IMR-90 (cell line): ENCODE data around the gene LAMA4. TPM values are rescaled to one million over a fixed set of nuclear protein-coding genes. Genes with fewer than 3 reads are reported as not detected.

ENCODE experiments used
- ATAC-seq: fragments of 200-7000 bp; cut with Tn5 transposase; 2 replicates; pipeline ENCODE4 v1.9.1; 2020; ENCODE audit warnings: low read depth, mild to moderate bottlenecking, moderate library complexity
- BruUV-seq: library from RNA; stranded (reverse); fragments of 400-500 nt; replicated peaks from 2 replicates; lab custom pipeline; 2021; lab: Mats Ljungman, UMichigan
- CTCF ChIA-PET: fragments of 300-600 bp; formaldehyde crosslinking; extraction: SDS; loops from one replicate; lab custom pipeline; 2021; ENCODE audit warnings: antibody characterized with exemption; lab: Yijun Ruan, JAX
- POLR2A ChIA-PET: fragments of 300-600 bp; sonication (Branson Sonifier 250); formaldehyde crosslinking; loops from one replicate; lab custom pipeline; 2022; ENCODE audit warnings: antibody characterized with exemption; ENCODE audit not compliant: unreplicated experiment; lab: Charles Lee
- DNase-seq: peaks from one replicate; pipeline ENCODE4 v3.0.0; 2013
- H2AFZ ChIP-seq: replicated peaks from 2 replicates; pipeline ENCODE3; 2013; ENCODE audit warnings: low read length, mild to moderate bottlenecking; ENCODE audit not compliant: poor library complexity
- H2AK5ac ChIP-seq: 2 replicates; pipeline ENCODE4 v1.6.1; 2013; ENCODE audit warnings: low read depth, low read length, inconsistent platforms
- H2AK9ac ChIP-seq: replicated peaks from 2 replicates; pipeline ENCODE3; 2013; ENCODE audit warnings: mild to moderate bottlenecking, low read depth, low read length, moderate library complexity; ENCODE audit not compliant: poor library complexity
- H2BK120ac ChIP-seq: 2 replicates; pipeline ENCODE4 v1.6.1; 2013; ENCODE audit warnings: low read depth, low read length, inconsistent platforms
- H2BK15ac ChIP-seq: 3 replicates; pipeline ENCODE4 v1.6.1; 2013; ENCODE audit warnings: low read depth, low read length, inconsistent platforms
- H2BK20ac ChIP-seq: 2 replicates; pipeline ENCODE4 v1.6.1; 2013; ENCODE audit warnings: low read depth, mild to moderate bottlenecking, inconsistent platforms, low read length, moderate library complexity
- H2BK5ac ChIP-seq: 2 replicates; pipeline ENCODE4 v1.6.1; 2013; ENCODE audit warnings: mild to moderate bottlenecking, low read depth, low read length, inconsistent platforms; ENCODE audit not compliant: poor library complexity, severe bottlenecking
- H3K14ac ChIP-seq: replicated peaks from 2 replicates; pipeline ENCODE4 v1.6.1; 2013; ENCODE audit warnings: low read depth, low read length, inconsistent platforms
- H3K18ac ChIP-seq: 2 replicates; pipeline ENCODE4 v1.6.1; 2013; ENCODE audit warnings: low read depth, low read length, control low read depth
- H3K23ac ChIP-seq: 2 replicates; pipeline ENCODE4 v1.6.1; 2013; ENCODE audit warnings: low read depth, low read length, inconsistent platforms
- H3K27ac ChIP-seq: 2 replicates; pipeline ENCODE4 v1.5.1; 2013; ENCODE audit warnings: mild to moderate bottlenecking, control low read depth, low read length; ENCODE audit not compliant: insufficient read depth
- H3K27me3 ChIP-seq: 2 replicates; pipeline ENCODE4 v1.6.1; 2013; ENCODE audit warnings: low read length; ENCODE audit not compliant: control insufficient read depth, insufficient read depth
- H3K36me3 ChIP-seq: 2 replicates; pipeline ENCODE4 v1.6.1; 2013; ENCODE audit warnings: low read length, mixed read lengths; ENCODE audit not compliant: control insufficient read depth, insufficient read depth
- H3K4ac ChIP-seq: 2 replicates; pipeline ENCODE4 v1.6.1; 2013; ENCODE audit warnings: low read depth, low read length, inconsistent platforms
- H3K4me1 ChIP-seq: 2 replicates; pipeline ENCODE4 v1.6.1; 2013; ENCODE audit warnings: low read length, mixed read lengths; ENCODE audit not compliant: control insufficient read depth, insufficient read depth
- H3K4me2 ChIP-seq: 2 replicates; pipeline ENCODE4 v1.6.1; 2013; ENCODE audit warnings: low read depth, mild to moderate bottlenecking, control low read depth, low read length, moderate library complexity
- H3K4me3 ChIP-seq: 2 replicates; pipeline ENCODE4 v1.5.1; 2013; ENCODE audit warnings: low read depth, mild to moderate bottlenecking, control low read depth, low read length, moderate library complexity; ENCODE audit not compliant: insufficient read depth
- H3K56ac ChIP-seq: 2 replicates; pipeline ENCODE4 v1.6.1; 2013; ENCODE audit warnings: low read length, inconsistent platforms; ENCODE audit not compliant: insufficient read depth; ENCODE audit errors: extremely low read depth
- H3K79me1 ChIP-seq, 2 experiments: 2 replicates each; pipeline ENCODE4 v1.6.1; 2013; ENCODE audit warnings: low read length in 2 of 2, inconsistent platforms in 1 of 2, low read depth in 1 of 2
- H3K9ac ChIP-seq: 2 replicates; pipeline ENCODE4 v1.6.1; 2013; ENCODE audit warnings: low read depth, low read length, control low read depth
- H3K9me1 ChIP-seq: 2 replicates; pipeline ENCODE4 v1.6.1; 2013; ENCODE audit warnings: low read length, inconsistent platforms; ENCODE audit not compliant: insufficient read depth
- H3K9me3 ChIP-seq: 2 replicates; pipeline ENCODE4 v1.6.1; 2013; ENCODE audit warnings: low read length; ENCODE audit not compliant: control insufficient read depth, insufficient read depth
- H4K20me1 ChIP-seq: 2 replicates; pipeline ENCODE4 v1.6.1; 2013; ENCODE audit warnings: low read length, inconsistent platforms; ENCODE audit not compliant: insufficient read depth
- H4K5ac ChIP-seq: 2 replicates; pipeline ENCODE4 v1.6.1; 2013; ENCODE audit warnings: mild to moderate bottlenecking, low read depth, low read length, control low read depth
- H4K8ac ChIP-seq, 2 experiments: 2 replicates each; pipeline ENCODE4 v1.6.1; 2013; ENCODE audit warnings: low read depth in 2 of 2, low read length in 2 of 2, control low read depth in 1 of 2, inconsistent platforms in 1 of 2
- H4K91ac ChIP-seq: 2 replicates; pipeline ENCODE4 v1.6.1; 2013; ENCODE audit warnings: low read depth, low read length, inconsistent platforms; ENCODE audit not compliant: insufficient read depth
- BHLHE40 ChIP-seq: fragments of 150-350 bp; IDR thresholded peaks from 2 replicates; pipeline ENCODE4 v1.6.1; 2016; ENCODE audit warnings: mild to moderate bottlenecking, low read depth, low read length
- CEBPB ChIP-seq: IDR thresholded peaks from 2 replicates; pipeline ENCODE4 v1.6.1; 2012; ENCODE audit warnings: low read depth, low read length, improper control_type of control experiment
- CHD1 ChIP-seq: IDR thresholded peaks from 2 replicates; pipeline ENCODE4 v1.6.1; 2012; ENCODE audit warnings: low read depth, low read length, improper control_type of control experiment
- ELK1 ChIP-seq: fragments of 150-350 bp; IDR thresholded peaks from 2 replicates; pipeline ENCODE4 v1.6.1; 2016; ENCODE audit warnings: low read depth, mild to moderate bottlenecking, low read length, moderate library complexity, borderline replicate concordance
- FOS ChIP-seq: fragments of 150-350 bp; IDR thresholded peaks from 2 replicates; pipeline ENCODE4 v1.6.1; 2016; ENCODE audit warnings: low read depth, low read length
- MAFK ChIP-seq: IDR thresholded peaks from 2 replicates; pipeline ENCODE4 v1.6.1; 2012; ENCODE audit warnings: low read depth, low read length, improper control_type of control experiment
- MAZ ChIP-seq: IDR thresholded peaks from 2 replicates; pipeline ENCODE4 v1.6.1; 2012; ENCODE audit warnings: low read depth, mild to moderate bottlenecking, low read length, improper control_type of control experiment, moderate library complexity, borderline replicate concordance
- MXI1 ChIP-seq: IDR thresholded peaks from 2 replicates; pipeline ENCODE4 v1.6.1; 2012; ENCODE audit warnings: low read depth, mild to moderate bottlenecking, low read length, moderate library complexity, borderline replicate concordance
- NFE2L2 ChIP-seq: fragments of 150-350 bp; IDR thresholded peaks from 2 replicates; pipeline ENCODE4 v1.6.1; 2016; ENCODE audit warnings: low read depth, mild to moderate bottlenecking, low read length
- POLR2A ChIP-seq: IDR thresholded peaks from 2 replicates; pipeline ENCODE4 v1.6.1; 2012; ENCODE audit warnings: mild to moderate bottlenecking, low read depth, low read length
- RAD21 ChIP-seq: IDR thresholded peaks from 2 replicates; pipeline ENCODE4 v1.6.1; 2012; ENCODE audit warnings: low read length, improper control_type of control experiment
- RCOR1 ChIP-seq: IDR thresholded peaks from 2 replicates; pipeline ENCODE4 v1.6.1; 2012; ENCODE audit warnings: mild to moderate bottlenecking, low read length, improper control_type of control experiment; ENCODE audit not compliant: insufficient replicate concordance
- RFX5 ChIP-seq: IDR thresholded peaks from 2 replicates; pipeline ENCODE4 v1.8.0; 2012; ENCODE audit warnings: low read depth, mild to moderate bottlenecking, low read length, moderate library complexity
- SMC3 ChIP-seq: fragments of 150-350 bp; IDR thresholded peaks from 2 replicates; pipeline ENCODE4 v1.6.1; 2016; ENCODE audit warnings: low read depth, mild to moderate bottlenecking, antibody characterized with exemption, low read length, moderate library complexity
- USF2 ChIP-seq: fragments of 150-350 bp; IDR thresholded peaks from 2 replicates; pipeline ENCODE4 v1.6.1; 2017; ENCODE audit warnings: mild to moderate bottlenecking, antibody characterized with exemption, low read length, low read depth
- WGBS, 2 experiments: methylation state at CpG; one replicate each; pipeline versions ENCODE4 v1.1.5 to v1.1.7; 2013; ENCODE audit warnings: missing lambda C conversion rate in 2 of 2; ENCODE audit not compliant: insufficient read length in 1 of 2; ENCODE audit errors: extremely low coverage in 2 of 2; 5-methylcytosine and 5-hydroxymethylcytosine counted together
- dilution Hi-C: fragments of 300-500 bp; cut with HindIII; formaldehyde crosslinking; loops from one replicate; pipeline ENCODE4 v1.14.3; 2018; ENCODE audit warnings: low sequenced_read_pairs; ENCODE audit not compliant: unreplicated experiment
- in situ Hi-C: fragments of 300-500 bp; cut with MboI; formaldehyde crosslinking; loops from 3 replicates; pipeline ENCODE4 v1.14.3; 2019; ENCODE audit warnings: low sequenced_read_pairs, inconsistent platforms, mixed read lengths
- intact Hi-C: fragments of 100-400 bp; cut with micrococcal nuclease; formaldehyde crosslinking; loops from 2 replicates; pipeline ENCODE4 v1.10.0; 2022
- polyA plus RNA-seq, 3 experiments: library from polyadenylated mRNA; depleted of rRNA; stranded (reverse); fragments of >200 nt; gene quantifications; 2 replicates each; pipeline ENCODE4 v1.2.3, GENCODE V29; 2012; ENCODE audit warnings: low replicate concordance in 1 of 3
- total RNA-seq: library from RNA; depleted of rRNA; stranded (reverse); fragments of >200 nt; gene quantifications from 2 replicates; pipeline ENCODE4 v1.2.3, GENCODE V29; 2012
- TF ChIP-seq, protein P1 (sequence below): conservative IDR thresholded peaks from 2 replicates; pipeline ENCODE4 v1.5.1; 2012; ENCODE audit warnings: mild to moderate bottlenecking, low read depth, low read length, improper control_type of control experiment

The LAMA4 gene
- total and polyA plus RNA-seq, 2 of the 4 experiments (the other 2 are of a cell fraction): 33.9 to 35.8 TPM

DNA sequence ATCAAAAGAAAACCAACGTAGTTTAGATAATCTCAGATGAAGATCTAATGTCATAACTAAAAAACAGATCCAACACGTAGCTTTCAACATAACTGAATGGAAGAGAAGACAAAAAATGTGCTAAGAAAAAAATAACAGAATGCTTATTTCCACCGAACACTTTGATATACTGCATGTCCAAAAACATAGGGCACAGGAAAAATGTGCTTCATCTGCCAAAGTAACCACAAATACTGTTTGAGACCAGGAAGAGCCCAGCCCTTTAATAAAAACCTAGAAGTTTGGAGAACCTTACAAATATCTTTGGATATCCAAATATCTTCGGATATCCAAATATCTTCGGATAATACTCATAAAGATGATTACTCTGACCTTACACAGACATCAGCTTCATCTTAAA is 19.8 kb downstream of the LAMA4 start:
- Histone ChIP-seq H4K8ac (peak overlapping the region; percentile 13 to 27; a peak in 1 of 4 replicates), H3K79me1 (no peaks in the 10 kb centered on the region; a peak in 1 of 4 replicates), H3K36me3 (peaks cover 2% of the 10 kb centered on the region; the same call in 1 of the 2 replicates), H3K23ac (no peak overlapping the region), H4K91ac (no peak overlapping the region), H2BK15ac (peak overlapping the region; percentile 23; the same call in 2 of the 3 replicates), H2AK5ac (no peak overlapping the region), H2BK20ac (peak overlapping the region; percentile 65; the same call in 1 of the 2 replicates), H3K4me2 (no peak overlapping the region), H3K56ac (no peak overlapping the region), H4K5ac (0 out of 2 replicates have a peak overlapping the region, but pooled peaks have one; percentile 77), H3K9me1 (peaks cover 4% of the 10 kb centered on the region; the same call in 1 of the 2 replicates), H3K4me1 (peaks cover 15% of the 10 kb centered on the region), H3K27ac (no peak overlapping the region; the same call in 1 of the 2 replicates), H2BK5ac (no peak overlapping the region), H3K18ac (0 out of 2 replicates have a peak overlapping the region, but pooled peaks have one; percentile 71), H2AFZ (no peak overlapping the region), H3K9me3 (no peaks in the 10 kb centered on the region), H4K20me1 (no peaks in the 10 kb centered on the region), H3K4me3 (no peak overlapping the region), H3K4ac (peak overlapping the region; percentile 57; the same call in 1 of the 2 replicates), H3K27me3 (no peaks in the 10 kb centered on the region), H3K14ac (no peak overlapping the region), H3K9ac (no peak overlapping the region), H2BK120ac (no peak overlapping the region), H2AK9ac (no peak overlapping the region)
- ATAC-seq (no peak), DNase-seq (no peak)
- CTCF ChIA-PET: interaction anchor here (0.7 to 1.4 kb wide), 2 partner anchors 52 to 57 kb away, joined by 3 read pairs; no protein-coding TSS in a partner anchor
- no TSS peak for BruUV-seq
- in situ Hi-C loops: no loop called here
- no peak for TF ChIP-seq RCOR1
- no peak for TF ChIP-seq CEBPB
- TF ChIP-seq BHLHE40: no peak
- TF ChIP-seq MXI1: no peak
- no peak for TF ChIP-seq SMC3
- no peak for TF ChIP-seq USF2
- TF ChIP-seq, protein P1, sequence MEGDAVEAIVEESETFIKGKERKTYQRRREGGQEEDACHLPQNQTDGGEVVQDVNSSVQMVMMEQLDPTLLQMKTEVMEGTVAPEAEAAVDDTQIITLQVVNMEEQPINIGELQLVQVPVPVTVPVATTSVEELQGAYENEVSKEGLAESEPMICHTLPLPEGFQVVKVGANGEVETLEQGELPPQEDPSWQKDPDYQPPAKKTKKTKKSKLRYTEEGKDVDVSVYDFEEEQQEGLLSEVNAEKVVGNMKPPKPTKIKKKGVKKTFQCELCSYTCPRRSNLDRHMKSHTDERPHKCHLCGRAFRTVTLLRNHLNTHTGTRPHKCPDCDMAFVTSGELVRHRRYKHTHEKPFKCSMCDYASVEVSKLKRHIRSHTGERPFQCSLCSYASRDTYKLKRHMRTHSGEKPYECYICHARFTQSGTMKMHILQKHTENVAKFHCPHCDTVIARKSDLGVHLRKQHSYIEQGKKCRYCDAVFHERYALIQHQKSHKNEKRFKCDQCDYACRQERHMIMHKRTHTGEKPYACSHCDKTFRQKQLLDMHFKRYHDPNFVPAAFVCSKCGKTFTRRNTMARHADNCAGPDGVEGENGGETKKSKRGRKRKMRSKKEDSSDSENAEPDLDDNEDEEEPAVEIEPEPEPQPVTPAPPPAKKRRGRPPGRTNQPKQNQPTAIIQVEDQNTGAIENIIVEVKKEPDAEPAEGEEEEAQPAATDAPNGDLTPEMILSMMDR: no peak
- no peak for TF ChIP-seq MAFK
- TF ChIP-seq ELK1: no peak
- no peak for TF ChIP-seq POLR2A
- no peak for TF ChIP-seq NFE2L2
- no peak for TF ChIP-seq MAZ
- no peak for TF ChIP-seq RFX5
- TF ChIP-seq RAD21: no peak
- TF ChIP-seq FOS: no peak
- TF ChIP-seq CHD1: no peak
- dilution Hi-C loops: no loop called here
- WGBS, 2 experiments: 20% methylated on average over 1 of the region's 5 CpGs; no CpG with 5 or more reads in 1 of the 2 experiments
- intact Hi-C loops: no loop called here
- POLR2A ChIA-PET: no interaction called here
